IMR-90 (cell line): ENCODE measurements around the gene PSG5. TPM values are rescaled to one million over a fixed set of nuclear protein-coding genes. Genes with fewer than 3 reads are reported as not detected.
"Not testable (repeated sequence)": the region's sequence is repeated elsewhere in the genome, so short reads cannot be mapped to it uniquely, and the experiment has no call there.

Experiments used
- ATAC-seq: fragments of 200-7000 bp; cut with Tn5 transposase; 2 replicates; pipeline ENCODE4 v1.9.1; 2020; ENCODE audit warnings: low read depth, mild to moderate bottlenecking, moderate library complexity
- BruUV-seq: library from RNA; stranded (reverse); fragments of 400-500 nt; replicated peaks from 2 replicates; lab custom pipeline; 2021; lab: Mats Ljungman, UMichigan
- CTCF ChIA-PET: fragments of 300-600 bp; formaldehyde crosslinking; extraction: SDS; loops from one replicate; lab custom pipeline; 2021; ENCODE audit warnings: antibody characterized with exemption; lab: Yijun Ruan, JAX
- POLR2A ChIA-PET: fragments of 300-600 bp; sonication (Branson Sonifier 250); formaldehyde crosslinking; loops from one replicate; lab custom pipeline; 2022; ENCODE audit warnings: antibody characterized with exemption; ENCODE audit not compliant: unreplicated experiment; lab: Charles Lee
- DNase-seq: peaks from one replicate; pipeline ENCODE4 v3.0.0; 2013
- H2AFZ ChIP-seq: replicated peaks from 2 replicates; pipeline ENCODE3; 2013; ENCODE audit warnings: low read length, mild to moderate bottlenecking; ENCODE audit not compliant: poor library complexity
- H2AK5ac ChIP-seq: 2 replicates; pipeline ENCODE4 v1.6.1; 2013; ENCODE audit warnings: low read depth, low read length, inconsistent platforms
- H2AK9ac ChIP-seq: replicated peaks from 2 replicates; pipeline ENCODE3; 2013; ENCODE audit warnings: mild to moderate bottlenecking, low read depth, low read length, moderate library complexity; ENCODE audit not compliant: poor library complexity
- H2BK120ac ChIP-seq: 2 replicates; pipeline ENCODE4 v1.6.1; 2013; ENCODE audit warnings: low read depth, low read length, inconsistent platforms
- H2BK15ac ChIP-seq: 3 replicates; pipeline ENCODE4 v1.6.1; 2013; ENCODE audit warnings: low read depth, low read length, inconsistent platforms
- H2BK20ac ChIP-seq: 2 replicates; pipeline ENCODE4 v1.6.1; 2013; ENCODE audit warnings: low read depth, mild to moderate bottlenecking, inconsistent platforms, low read length, moderate library complexity
- H2BK5ac ChIP-seq: 2 replicates; pipeline ENCODE4 v1.6.1; 2013; ENCODE audit warnings: mild to moderate bottlenecking, low read depth, low read length, inconsistent platforms; ENCODE audit not compliant: poor library complexity, severe bottlenecking
- H3K14ac ChIP-seq: replicated peaks from 2 replicates; pipeline ENCODE4 v1.6.1; 2013; ENCODE audit warnings: low read depth, low read length, inconsistent platforms
- H3K18ac ChIP-seq: 2 replicates; pipeline ENCODE4 v1.6.1; 2013; ENCODE audit warnings: low read depth, low read length, control low read depth
- H3K23ac ChIP-seq: 2 replicates; pipeline ENCODE4 v1.6.1; 2013; ENCODE audit warnings: low read depth, low read length, inconsistent platforms
- H3K27ac ChIP-seq: 2 replicates; pipeline ENCODE4 v1.5.1; 2013; ENCODE audit warnings: mild to moderate bottlenecking, control low read depth, low read length; ENCODE audit not compliant: insufficient read depth
- H3K27me3 ChIP-seq: 2 replicates; pipeline ENCODE4 v1.6.1; 2013; ENCODE audit warnings: low read length; ENCODE audit not compliant: control insufficient read depth, insufficient read depth
- H3K36me3 ChIP-seq: 2 replicates; pipeline ENCODE4 v1.6.1; 2013; ENCODE audit warnings: low read length, mixed read lengths; ENCODE audit not compliant: control insufficient read depth, insufficient read depth
- H3K4ac ChIP-seq: 2 replicates; pipeline ENCODE4 v1.6.1; 2013; ENCODE audit warnings: low read depth, low read length, inconsistent platforms
- H3K4me1 ChIP-seq: 2 replicates; pipeline ENCODE4 v1.6.1; 2013; ENCODE audit warnings: low read length, mixed read lengths; ENCODE audit not compliant: control insufficient read depth, insufficient read depth
- H3K4me2 ChIP-seq: 2 replicates; pipeline ENCODE4 v1.6.1; 2013; ENCODE audit warnings: low read depth, mild to moderate bottlenecking, control low read depth, low read length, moderate library complexity
- H3K4me3 ChIP-seq: 2 replicates; pipeline ENCODE4 v1.5.1; 2013; ENCODE audit warnings: low read depth, mild to moderate bottlenecking, control low read depth, low read length, moderate library complexity; ENCODE audit not compliant: insufficient read depth
- H3K56ac ChIP-seq: 2 replicates; pipeline ENCODE4 v1.6.1; 2013; ENCODE audit warnings: low read length, inconsistent platforms; ENCODE audit not compliant: insufficient read depth; ENCODE audit errors: extremely low read depth
- H3K79me1 ChIP-seq, 2 experiments: 2 replicates each; pipeline ENCODE4 v1.6.1; 2013; ENCODE audit warnings: low read length in 2 of 2, inconsistent platforms in 1 of 2, low read depth in 1 of 2
- H3K9ac ChIP-seq: 2 replicates; pipeline ENCODE4 v1.6.1; 2013; ENCODE audit warnings: low read depth, low read length, control low read depth
- H3K9me1 ChIP-seq: 2 replicates; pipeline ENCODE4 v1.6.1; 2013; ENCODE audit warnings: low read length, inconsistent platforms; ENCODE audit not compliant: insufficient read depth
- H3K9me3 ChIP-seq: 2 replicates; pipeline ENCODE4 v1.6.1; 2013; ENCODE audit warnings: low read length; ENCODE audit not compliant: control insufficient read depth, insufficient read depth
- H4K20me1 ChIP-seq: 2 replicates; pipeline ENCODE4 v1.6.1; 2013; ENCODE audit warnings: low read length, inconsistent platforms; ENCODE audit not compliant: insufficient read depth
- H4K5ac ChIP-seq: 2 replicates; pipeline ENCODE4 v1.6.1; 2013; ENCODE audit warnings: mild to moderate bottlenecking, low read depth, low read length, control low read depth
- H4K8ac ChIP-seq, 2 experiments: 2 replicates each; pipeline ENCODE4 v1.6.1; 2013; ENCODE audit warnings: low read depth in 2 of 2, low read length in 2 of 2, control low read depth in 1 of 2, inconsistent platforms in 1 of 2
- H4K91ac ChIP-seq: 2 replicates; pipeline ENCODE4 v1.6.1; 2013; ENCODE audit warnings: low read depth, low read length, inconsistent platforms; ENCODE audit not compliant: insufficient read depth
- BHLHE40 ChIP-seq: fragments of 150-350 bp; IDR thresholded peaks from 2 replicates; pipeline ENCODE4 v1.6.1; 2016; ENCODE audit warnings: mild to moderate bottlenecking, low read depth, low read length
- CEBPB ChIP-seq: IDR thresholded peaks from 2 replicates; pipeline ENCODE4 v1.6.1; 2012; ENCODE audit warnings: low read depth, low read length, improper control_type of control experiment
- FOS ChIP-seq: fragments of 150-350 bp; IDR thresholded peaks from 2 replicates; pipeline ENCODE4 v1.6.1; 2016; ENCODE audit warnings: low read depth, low read length
- MXI1 ChIP-seq: IDR thresholded peaks from 2 replicates; pipeline ENCODE4 v1.6.1; 2012; ENCODE audit warnings: low read depth, mild to moderate bottlenecking, low read length, moderate library complexity, borderline replicate concordance
- WGBS, 2 experiments: methylation state at CpG; one replicate each; pipeline versions ENCODE4 v1.1.5 to v1.1.7; 2013; ENCODE audit warnings: missing lambda C conversion rate in 2 of 2; ENCODE audit not compliant: insufficient read length in 1 of 2; ENCODE audit errors: extremely low coverage in 2 of 2; 5-methylcytosine and 5-hydroxymethylcytosine counted together
- dilution Hi-C: fragments of 300-500 bp; cut with HindIII; formaldehyde crosslinking; loops from one replicate; pipeline ENCODE4 v1.14.3; 2018; ENCODE audit warnings: low sequenced_read_pairs; ENCODE audit not compliant: unreplicated experiment
- in situ Hi-C: fragments of 300-500 bp; cut with MboI; formaldehyde crosslinking; loops from 3 replicates; pipeline ENCODE4 v1.14.3; 2019; ENCODE audit warnings: low sequenced_read_pairs, inconsistent platforms, mixed read lengths
- intact Hi-C: fragments of 100-400 bp; cut with micrococcal nuclease; formaldehyde crosslinking; loops from 2 replicates; pipeline ENCODE4 v1.10.0; 2022
- polyA plus RNA-seq, 3 experiments: library from polyadenylated mRNA; depleted of rRNA; stranded (reverse); fragments of >200 nt; gene quantifications; 2 replicates each; pipeline ENCODE4 v1.2.3, GENCODE V29; 2012; ENCODE audit warnings: low replicate concordance in 1 of 3
- total RNA-seq: library from RNA; depleted of rRNA; stranded (reverse); fragments of >200 nt; gene quantifications from 2 replicates; pipeline ENCODE4 v1.2.3, GENCODE V29; 2012
- TF ChIP-seq, protein P1 (sequence below): fragments of 150-350 bp; IDR thresholded peaks from 2 replicates; pipeline ENCODE4 v1.6.1; 2017; ENCODE audit warnings: mild to moderate bottlenecking, antibody characterized with exemption, low read length, low read depth

The PSG5 gene
- total and polyA plus RNA-seq, 2 of the 4 experiments (the other 2 are of a cell fraction) = 50.7 to 75.9 TPM

DNA sequence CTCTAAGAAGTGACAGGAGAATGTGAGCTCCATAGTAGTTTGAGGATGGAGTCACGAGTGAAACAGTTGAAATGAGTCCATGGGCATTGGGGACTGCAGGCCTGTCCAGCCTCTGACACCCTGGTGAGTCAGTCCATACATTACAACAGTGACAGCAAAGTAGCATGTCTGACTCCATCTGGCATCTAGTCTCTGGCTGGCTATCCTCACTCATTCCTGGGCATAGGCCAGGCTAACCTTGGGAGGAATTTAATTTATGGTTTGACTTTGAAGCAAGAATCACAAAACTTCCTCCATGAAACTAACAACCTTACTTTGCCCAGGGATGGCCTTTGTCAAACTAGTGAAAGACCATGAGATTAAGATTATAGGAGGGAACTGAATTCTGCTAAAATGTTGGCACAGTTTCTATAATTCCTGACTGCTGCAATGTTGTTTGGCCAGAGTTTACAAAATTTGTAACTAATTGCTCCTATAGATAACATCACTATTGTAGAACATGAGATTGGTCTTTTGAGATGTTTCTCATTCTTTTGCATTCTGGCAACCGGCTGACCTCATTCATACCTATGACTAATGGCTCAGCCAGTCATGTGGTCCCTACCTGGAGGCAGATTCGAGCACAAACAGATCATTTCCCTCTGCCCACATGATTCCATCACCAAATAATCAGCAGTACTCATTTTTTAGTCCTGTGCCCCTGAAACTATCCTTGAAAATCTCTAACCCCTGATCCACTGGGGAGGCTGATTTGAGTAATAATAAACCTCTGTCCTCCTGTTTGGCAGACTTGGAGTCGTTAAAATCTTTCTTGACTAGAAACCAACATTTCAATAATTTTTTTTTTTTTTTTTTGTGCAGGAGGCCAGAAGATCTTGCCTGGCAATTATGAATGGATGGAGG, 4.2 kb downstream of the PSG5 start:
- H2AFZ ChIP-seq, CTCF ChIA-PET: not testable (repeated sequence)
- peak; percentile 92 for DNase-seq

GRCh38 chr19:43179569-43180147, 6.7 kb downstream of the PSG5 start:
- H2BK15ac ChIP-seq = peak overlapping the region; percentile 90; the same call in 1 of the 3 replicates
- H4K8ac ChIP-seq = peak overlapping the region; percentile 49 to 77; a peak in 3 of 4 replicates
- peak overlapping the region; percentile 74; the same call in 1 of the 2 replicates for H3K18ac ChIP-seq
- H4K5ac ChIP-seq = peak overlapping the region; percentile 84; the same call in 1 of the 2 replicates
- H3K9me3 ChIP-seq, BruUV-seq, H2AFZ ChIP-seq, H3K27ac ChIP-seq, H3K4me2 ChIP-seq, ATAC-seq, CTCF ChIA-PET, H3K56ac ChIP-seq, H3K27me3 ChIP-seq, H3K4me1 ChIP-seq, H3K9ac ChIP-seq, POLR2A ChIA-PET, dilution Hi-C loops, H3K36me3 ChIP-seq, H3K4me3 ChIP-seq, H4K20me1 ChIP-seq, in situ Hi-C loops, DNase-seq, H2AK9ac ChIP-seq: not testable (repeated sequence)
- peak overlapping the region; percentile 95 for H4K91ac ChIP-seq
- peak overlapping the region; percentile 99 for H3K4ac ChIP-seq
- H3K14ac ChIP-seq = peak overlapping the region; percentile 99
- peak overlapping the region; percentile 91; the same call in 1 of the 2 replicates for H3K23ac ChIP-seq
- peaks cover 15% of the 10 kb centered on the region for H3K9me1 ChIP-seq
- peak overlapping the region; percentile 96 for H2BK5ac ChIP-seq
- H2BK120ac ChIP-seq = peak overlapping the region; percentile 99
- no CpG with 5 or more reads among the region's 1 CpG for WGBS, 2 experiments
- peak overlapping the region; percentile 100 for H2BK20ac ChIP-seq
- peaks cover 8 to 15% of the 10 kb centered on the region in 2 experiments; a peak in 3 of 4 replicates for H3K79me1 ChIP-seq
- H2AK5ac ChIP-seq = peak overlapping the region; percentile 97
- intact Hi-C loops = loop anchor here (5.0 kb wide), 3 partner anchors 32 to 72 kb away; no protein-coding TSS in a partner anchor

More for the DNA sequence above, 4.2 kb downstream of the PSG5 start:
- POLR2A ChIA-PET, dilution Hi-C loops, H3K36me3 ChIP-seq, H3K4me2 ChIP-seq, in situ Hi-C loops, H3K27me3 ChIP-seq, H3K9me3 ChIP-seq, H3K4me3 ChIP-seq, H4K20me1 ChIP-seq: not testable (repeated sequence)
- Histone ChIP-seq H3K4ac (peak overlapping the region; percentile 91), H3K18ac (peak overlapping the region; percentile 60), H2BK5ac (peak overlapping the region; percentile 99), H3K9me1 (peaks cover 24% of the 10 kb centered on the region), H4K8ac (peak overlapping the region; percentile 97 to 99), H3K79me1 (peaks cover 16 to 33% of the 10 kb centered on the region in 2 experiments), H2BK120ac (peak overlapping the region; percentile 92), H3K23ac (peak overlapping the region; percentile 82), H2BK15ac (peak overlapping the region; percentile 21; the same call in 2 of the 3 replicates), H3K14ac (peak overlapping the region; percentile 82), H2AK9ac (peak overlapping the region; percentile 87), H2AK5ac (peak overlapping the region; percentile 83), H2BK20ac (peak overlapping the region; percentile 97), H3K56ac (peak overlapping the region; percentile 96), H4K91ac (peak overlapping the region; percentile 79), H3K4me1 (peaks cover 16% of the 10 kb centered on the region), H3K27ac (peak overlapping the region; percentile 91), H3K9ac (peak overlapping the region; percentile 8; the same call in 1 of the 2 replicates), H4K5ac (peak overlapping the region; percentile 8)
- intact Hi-C loops = loop anchor here (5.0 kb wide), 3 partner anchors 35 to 75 kb away; no protein-coding TSS in a partner anchor
- TSS peak; percentile 55 for BruUV-seq
- 0% methylated on average over 1 of the region's 4 CpGs; no CpG with 5 or more reads in 1 of the 2 experiments for WGBS, 2 experiments
- peak; percentile 93 for ATAC-seq
- TF ChIP-seq, protein P1, sequence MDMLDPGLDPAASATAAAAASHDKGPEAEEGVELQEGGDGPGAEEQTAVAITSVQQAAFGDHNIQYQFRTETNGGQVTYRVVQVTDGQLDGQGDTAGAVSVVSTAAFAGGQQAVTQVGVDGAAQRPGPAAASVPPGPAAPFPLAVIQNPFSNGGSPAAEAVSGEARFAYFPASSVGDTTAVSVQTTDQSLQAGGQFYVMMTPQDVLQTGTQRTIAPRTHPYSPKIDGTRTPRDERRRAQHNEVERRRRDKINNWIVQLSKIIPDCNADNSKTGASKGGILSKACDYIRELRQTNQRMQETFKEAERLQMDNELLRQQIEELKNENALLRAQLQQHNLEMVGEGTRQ = peak; percentile 47; the same call in 1 of the 2 replicates
- TF ChIP-seq CEBPB (peak; percentile 50; the same call in 1 of the 2 replicates), BHLHE40 (peak; percentile 61), FOS (peak; percentile 63), MXI1 (0 out of 2 replicates have a peak, but pooled peaks have one; percentile 24)
